BJ (cell line): Measurements from ENCODE around the gene SLC22A1. TPM values are rescaled to one million over a fixed set of nuclear protein-coding genes. Genes with fewer than 3 reads are reported as not detected.
"Not testable (repeated sequence)": the region's sequence is repeated elsewhere in the genome, so short reads cannot be mapped to it uniquely, and the experiment has no call there.

Source experiments
- CTCF ChIA-PET: fragments of 350-600 bp; formaldehyde crosslinking; extraction: SDS; loops from one replicate; lab custom pipeline; 2021; ENCODE audit warnings: antibody characterized with exemption, inconsistent platforms; lab: Yijun Ruan, JAX
- POLR2A ChIA-PET: fragments of 300-600 bp; sonication (Branson Sonifier 250); formaldehyde crosslinking; extraction: SDS; loops from one replicate; lab custom pipeline; 2021; ENCODE audit warnings: antibody characterized with exemption; lab: Charles Lee
- DNase-seq: peaks from one replicate; pipeline ENCODE4 v3.0.0-alpha.2; 2011; ENCODE audit warnings: low read depth
- H3K27me3 ChIP-seq: 2 replicates; pipeline ENCODE4 v1.6.0; 2011; ENCODE audit warnings: low read length; ENCODE audit not compliant: control insufficient read depth, insufficient read depth
- H3K36me3 ChIP-seq: 2 replicates; pipeline ENCODE4 v1.5.1; 2011; ENCODE audit warnings: low read length; ENCODE audit not compliant: control insufficient read depth, insufficient read depth
- H3K4me3 ChIP-seq: 2 replicates; pipeline ENCODE4 v1.5.1; 2011; ENCODE audit warnings: low read depth, mild to moderate bottlenecking, control low read depth, low read length
- CTCF ChIP-seq: IDR thresholded peaks from 2 replicates; pipeline ENCODE4 v1.5.1; 2011; ENCODE audit warnings: low read depth, mild to moderate bottlenecking, control low read depth, inconsistent platforms, low read length, moderate library complexity; ENCODE audit not compliant: insufficient read depth
- polyA plus RNA-seq: library from polyadenylated mRNA; depleted of rRNA; stranded (reverse); fragments of >200 nt; gene quantifications from 2 replicates; pipeline ENCODE4 v1.2.3, GENCODE V29; 2011

Gene SLC22A1
- polyA plus RNA-seq, 1 experiment, result 0.11 TPM

- H3K27me3 ChIP-seq, result no peaks in the 10 kb centered on the region
- no peak overlapping the region for H3K4me3 ChIP-seq
- no peak for TF ChIP-seq CTCF
- H3K36me3 ChIP-seq, result no peaks in the 10 kb centered on the region
- CTCF ChIA-PET, result no interaction called here
- DNase-seq, result no peak
- POLR2A ChIA-PET, result no interaction called here
Observed at GRCh38 chr6:160130729-160131484, 9.3 kb downstream of the SLC22A1 start.

DNA sequence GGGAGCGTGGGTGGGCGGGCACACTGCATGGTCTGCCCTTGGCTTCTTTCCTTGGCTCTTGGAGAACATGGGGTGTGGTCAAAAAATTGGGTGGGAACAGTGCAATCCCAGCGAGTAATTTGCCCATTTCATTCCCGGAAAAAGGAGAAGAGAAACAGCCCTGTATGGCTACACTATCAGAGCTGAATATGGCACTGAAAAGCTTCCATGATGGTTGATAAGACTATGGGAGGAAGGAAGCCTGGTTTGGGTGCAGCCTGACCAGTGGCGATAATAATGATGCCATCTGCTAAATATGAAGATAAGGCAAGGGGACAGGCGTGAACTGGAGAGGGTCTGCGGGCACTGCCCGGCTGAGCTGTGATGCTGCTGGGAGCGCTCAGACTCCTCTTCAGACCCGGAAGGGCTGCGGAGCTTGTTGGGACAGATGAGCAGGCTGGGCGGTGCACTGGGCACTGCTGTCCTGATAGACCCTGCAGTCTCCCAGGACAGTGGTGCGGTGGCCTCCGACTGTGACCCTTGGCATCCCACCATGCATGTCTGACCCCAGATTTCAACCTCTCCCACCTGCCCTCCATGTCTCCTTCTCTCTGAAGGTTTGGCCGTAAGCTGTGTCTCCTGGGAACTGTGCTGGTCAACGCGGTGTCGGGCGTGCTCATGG is 10.2 kb downstream of the SLC22A1 start:
- no peak for DNase-seq
- H3K36me3 ChIP-seq, result no peaks in the 10 kb centered on the region
- no peak for TF ChIP-seq CTCF
- H3K27me3 ChIP-seq, result no peaks in the 10 kb centered on the region
- CTCF ChIA-PET, result no interaction called here
- POLR2A ChIA-PET, result no interaction called here
- H3K4me3 ChIP-seq, result no peak overlapping the region

GRCh38 chr6:160132297-160132637 is 10.7 kb downstream of the SLC22A1 start:
- H3K27me3 ChIP-seq, result no peaks in the 10 kb centered on the region
- ChIA-PET POLR2A (no interaction called here), CTCF (no interaction called here)
- DNase-seq, result no peak
- H3K36me3 ChIP-seq, result no peaks in the 10 kb centered on the region
- no peak overlapping the region for H3K4me3 ChIP-seq
- no peak for TF ChIP-seq CTCF

- DNase-seq, result no peak
- Histone ChIP-seq H3K36me3 (no peaks in the 10 kb centered on the region), H3K27me3 (no peaks in the 10 kb centered on the region), H3K4me3 (no peak overlapping the region)
- POLR2A ChIA-PET, result no interaction called here
- no peak for TF ChIP-seq CTCF
- CTCF ChIA-PET, result no interaction called here
Observed at GRCh38 chr6:160132776-160133338, 11.2 kb downstream of the SLC22A1 start.

DNA sequence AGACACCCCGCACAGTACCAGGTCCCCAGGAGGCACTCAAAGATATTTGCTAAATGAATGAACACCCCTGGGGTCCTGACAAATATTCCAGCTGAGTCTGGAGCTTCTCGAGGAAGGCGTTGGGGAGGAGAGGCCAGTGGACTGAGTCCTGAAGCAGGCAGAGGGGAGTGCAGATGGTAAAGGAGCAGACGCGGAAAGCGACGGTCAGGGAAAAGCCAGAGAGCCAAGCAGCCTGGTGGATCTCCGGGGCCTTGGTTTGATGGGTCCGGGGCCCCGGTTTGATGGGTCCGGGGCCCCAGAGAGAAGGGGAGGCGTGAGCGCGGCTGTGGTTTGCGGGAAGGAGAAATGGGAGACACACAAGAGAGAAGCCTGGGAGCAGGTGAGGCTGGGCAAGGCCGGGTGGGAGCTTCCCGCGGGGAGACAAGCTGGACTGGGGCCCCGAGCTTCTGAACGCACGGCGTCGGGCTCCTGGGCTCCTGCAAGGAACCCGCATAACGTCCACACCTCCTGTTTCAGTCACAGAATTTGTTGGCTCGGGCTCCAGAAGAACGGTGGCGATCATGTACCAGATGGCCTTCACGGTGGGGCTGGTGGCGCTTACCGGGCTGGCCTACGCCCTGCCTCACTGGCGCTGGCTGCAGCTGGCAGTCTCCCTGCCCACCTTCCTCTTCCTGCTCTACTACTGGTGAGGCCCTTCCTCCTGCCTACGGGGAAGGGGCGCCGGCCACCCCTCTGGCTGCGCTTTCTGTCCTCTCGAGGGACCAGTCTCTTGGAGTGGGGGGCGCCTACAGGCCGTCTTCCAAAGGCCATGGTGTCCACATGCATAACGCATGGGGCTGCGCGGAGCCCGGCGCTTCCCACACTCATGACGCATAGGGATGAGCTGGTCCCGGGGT is 12.1 kb downstream of the SLC22A1 start:
- no peak overlapping the region for H3K4me3 ChIP-seq
- CTCF ChIA-PET, result interaction anchor here (0.6 to 1.2 kb wide), 2 partner anchors 45 to 129 kb away, joined by 3 read pairs; no protein-coding TSS in a partner anchor
- no peak for DNase-seq
- H3K36me3 ChIP-seq, result no peaks in the 10 kb centered on the region
- POLR2A ChIA-PET, result no interaction called here
- no peak for TF ChIP-seq CTCF
- no peaks in the 10 kb centered on the region for H3K27me3 ChIP-seq

GRCh38 chr6:160134337-160134751 is 12.7 kb downstream of the SLC22A1 start:
- CTCF ChIA-PET, result interaction anchor here (0.6 to 1.2 kb wide), 2 partner anchors 46 to 128 kb away, joined by 3 read pairs; no protein-coding TSS in a partner anchor
- H3K36me3 ChIP-seq, POLR2A ChIA-PET, H3K27me3 ChIP-seq, H3K4me3 ChIP-seq, DNase-seq: not testable (repeated sequence)
